ENCODE results near the gene P4HTM.

The P4HTM gene

GRCh38 chr3:48952510-48953118 is 37.4 kb upstream of the P4HTM start:
- DNase-seq (ENCODE audit: low read depth): no peak
- peak; percentile 63 for TF ChIP-seq CTCF (IDR thresholded peaks at IDR 0.05; ENCODE audit: low read depth, low read length, missing control alignments)
- no peak overlapping the region for H3K4me3 ChIP-seq (ENCODE audit: low read depth, low read length)

GRCh38 chr3:48957006-48957705 is 32.9 kb upstream of the P4HTM start:
- no peak for TF ChIP-seq CTCF (IDR thresholded peaks at IDR 0.05; ENCODE audit: low read depth, low read length, missing control alignments)
- no peak overlapping the region for H3K4me3 ChIP-seq (ENCODE audit: low read depth, low read length)
- DNase-seq (ENCODE audit: low read depth): no peak

GRCh38 chr3:48960841-48961413 is 29.1 kb upstream of the P4HTM start:
- DNase-seq (ENCODE audit: low read depth): peak; percentile 27
- H3K4me3 ChIP-seq (ENCODE audit: low read depth, low read length): no peak overlapping the region
- TF ChIP-seq CTCF (IDR thresholded peaks at IDR 0.05; ENCODE audit: low read depth, low read length, missing control alignments): no peak

GRCh38 chr3:48962340-48962739 is 27.7 kb upstream of the P4HTM start:
- no peak overlapping the region for H3K4me3 ChIP-seq (ENCODE audit: low read depth, low read length)
- TF ChIP-seq CTCF (IDR thresholded peaks at IDR 0.05; ENCODE audit: low read depth, low read length, missing control alignments): no peak

GRCh38 chr3:48962939-48963338 is 27.1 kb upstream of the P4HTM start:
- no peak overlapping the region for H3K4me3 ChIP-seq (ENCODE audit: low read depth, low read length)
- TF ChIP-seq CTCF (IDR thresholded peaks at IDR 0.05; ENCODE audit: low read depth, low read length, missing control alignments): no peak
- DNase-seq (ENCODE audit: low read depth): no peak

More at GRCh38 chr3:48962340-48962739, 27.7 kb upstream of the P4HTM start:
- DNase-seq (ENCODE audit: low read depth): no peak

GRCh38 chr3:48963591-48963990 is 26.4 kb upstream of the P4HTM start:
- TF ChIP-seq CTCF (IDR thresholded peaks at IDR 0.05; ENCODE audit: low read depth, low read length, missing control alignments): no peak
- DNase-seq (ENCODE audit: low read depth): no peak
- H3K4me3 ChIP-seq (ENCODE audit: low read depth, low read length): no peak overlapping the region
